Muscle of back (tissue), 11 donors: ENCODE data around the gene RTKN2. TPM values are rescaled to one million over a fixed set of nuclear protein-coding genes. Genes with fewer than 3 reads are reported as not detected.

Source experiments
- DNase-seq, 3 donors: peaks; one replicate each; pipeline versions ENCODE4 v3.0.0 to v3.0.0-alpha.2; 2013
- polyA plus RNA-seq, 10 donors: library from polyadenylated mRNA; unstranded; fragments of 120-200 nt; gene quantifications; one replicate each; pipeline ENCODE4 v1.2.1, GENCODE V29; 2013; ENCODE audit not compliant: insufficient read length in 10 of 10

The RTKN2 gene
- polyA plus RNA-seq, 10 donors = 2.9 to 5.9 (median 4.6) TPM

DNA sequence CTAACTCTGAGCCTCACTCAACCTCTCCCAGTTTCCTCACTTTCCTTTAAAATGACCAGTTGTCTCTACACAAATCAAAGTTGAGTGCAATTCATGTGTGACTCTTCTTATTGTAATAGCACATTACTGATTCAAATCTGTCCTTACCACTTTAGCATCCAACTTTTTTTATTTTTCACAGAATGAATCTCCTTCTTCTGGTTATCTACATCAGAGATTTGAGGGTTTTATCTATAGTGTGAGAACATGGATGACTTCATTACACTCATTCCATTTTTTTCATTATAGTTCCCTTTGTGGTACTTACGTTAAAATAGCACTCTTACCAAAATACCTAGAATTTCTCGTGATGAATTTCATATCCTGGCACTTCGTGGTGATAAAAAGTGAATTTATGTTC, 43.3 kb downstream of the RTKN2 start:
- DNase-seq = no peak

DNA sequence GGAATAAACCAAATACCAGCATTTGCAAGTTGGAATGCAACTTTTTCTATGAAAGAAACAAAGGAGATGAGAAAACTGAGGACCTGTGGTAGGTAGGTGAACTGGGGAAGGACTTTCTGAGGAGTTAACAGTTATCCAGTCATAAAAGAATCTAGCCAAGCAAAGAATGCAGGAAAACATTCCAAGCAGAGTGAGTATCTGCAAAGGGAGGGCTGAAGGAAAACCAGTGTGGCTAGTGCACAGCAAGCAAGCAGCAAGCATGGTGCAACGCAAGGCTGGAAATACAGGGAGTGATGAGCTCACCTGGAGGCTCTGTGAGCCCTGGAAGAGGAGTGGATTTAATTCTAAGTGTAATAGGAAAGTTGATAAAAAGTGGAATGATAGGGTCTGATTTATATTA, 44.0 kb downstream of the RTKN2 start:
- peak in 1 of 3 donors; percentile 53 for DNase-seq

DNA sequence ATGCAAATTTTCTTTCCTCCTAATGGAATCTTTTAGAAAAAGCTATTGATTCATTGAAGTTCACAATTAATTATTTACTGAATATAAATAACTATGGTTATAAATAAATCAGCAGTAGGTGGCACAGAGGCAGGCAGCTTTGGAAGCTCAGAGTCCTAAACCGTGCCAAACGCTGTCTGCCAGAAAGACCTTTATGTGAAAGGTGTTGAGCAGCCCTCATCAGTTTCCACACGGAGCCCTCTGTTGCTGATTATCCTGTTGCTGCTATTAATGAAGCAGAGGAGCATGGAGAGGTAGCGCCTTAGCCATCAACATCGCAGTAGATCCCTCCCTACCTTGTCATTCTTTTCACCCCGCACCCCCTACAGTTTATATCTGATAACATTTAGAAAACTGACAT, 51.0 kb downstream of the RTKN2 start:
- DNase-seq = no peak

DNA sequence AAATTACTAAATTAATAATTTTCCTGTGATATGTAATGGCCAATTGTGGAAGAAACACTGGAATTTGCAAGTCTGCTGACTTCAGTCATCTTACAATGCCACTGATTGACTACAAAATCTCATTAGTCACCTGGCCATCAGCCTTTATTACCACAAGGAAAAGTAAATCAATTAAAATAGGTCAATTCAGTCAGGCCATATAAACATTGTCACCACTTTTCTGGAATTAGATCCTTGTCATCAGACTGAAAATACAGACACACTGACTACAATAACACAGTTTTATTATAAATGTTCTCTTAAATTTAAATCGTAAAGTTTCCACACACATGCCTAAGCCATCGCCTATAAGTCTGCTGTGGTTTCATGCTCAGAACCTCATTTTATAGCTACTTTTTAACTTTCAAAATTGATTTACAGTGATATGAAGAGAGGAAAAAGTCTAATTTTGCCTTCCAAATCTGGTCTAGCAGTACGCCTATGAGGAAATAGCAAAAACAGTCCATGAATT, 54.2 kb downstream of the RTKN2 start:
- DNase-seq = no peak

DNA sequence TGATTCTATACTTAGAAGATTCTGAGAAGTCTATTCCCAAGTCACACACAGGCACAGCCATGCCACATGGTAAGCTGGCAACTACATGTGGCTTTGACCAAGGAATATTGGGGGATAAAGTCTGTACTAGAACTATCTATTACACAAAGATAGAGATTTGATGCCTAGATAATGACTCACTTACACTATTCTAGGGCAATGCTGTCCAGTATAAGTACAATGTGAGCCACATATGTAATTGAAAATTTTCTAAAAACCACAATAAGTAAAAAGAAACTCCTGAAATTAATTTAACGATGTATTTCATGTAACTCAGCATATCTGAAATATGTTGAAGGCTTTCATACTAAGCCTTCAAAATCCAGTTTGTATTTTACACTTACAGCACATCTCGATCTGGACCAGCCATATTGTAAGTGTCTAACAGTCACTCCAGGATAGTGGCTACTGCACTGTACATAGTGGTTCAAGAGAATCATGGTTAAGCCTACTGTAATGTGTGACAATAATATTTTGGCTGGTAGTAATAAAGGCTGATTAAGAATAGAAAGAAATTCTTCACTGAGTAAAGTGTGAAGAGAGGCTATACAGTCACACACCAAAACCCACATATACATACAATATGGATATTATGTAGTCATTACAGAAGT, 62.8 kb downstream of the RTKN2 start:
- no peak for DNase-seq

DNA sequence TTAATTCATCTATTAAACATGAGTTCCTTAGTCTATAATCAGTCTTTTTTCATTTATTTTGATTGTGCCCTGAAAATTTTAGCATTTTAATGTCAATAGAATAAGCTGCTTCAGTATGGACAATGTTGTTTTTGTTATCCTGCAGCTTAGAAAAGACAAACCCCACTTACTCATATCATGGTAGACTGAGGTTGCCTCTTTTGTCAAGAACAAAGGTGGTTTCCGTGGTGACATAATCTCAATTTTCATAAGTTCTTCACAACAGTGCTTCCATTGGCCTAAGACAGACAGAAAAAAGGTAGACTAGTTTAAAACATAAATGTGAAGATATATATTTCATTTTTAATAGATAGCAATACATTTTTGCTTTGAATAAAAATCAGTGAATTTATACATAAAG, 69.1 kb downstream of the RTKN2 start:
- no peak for DNase-seq

DNA sequence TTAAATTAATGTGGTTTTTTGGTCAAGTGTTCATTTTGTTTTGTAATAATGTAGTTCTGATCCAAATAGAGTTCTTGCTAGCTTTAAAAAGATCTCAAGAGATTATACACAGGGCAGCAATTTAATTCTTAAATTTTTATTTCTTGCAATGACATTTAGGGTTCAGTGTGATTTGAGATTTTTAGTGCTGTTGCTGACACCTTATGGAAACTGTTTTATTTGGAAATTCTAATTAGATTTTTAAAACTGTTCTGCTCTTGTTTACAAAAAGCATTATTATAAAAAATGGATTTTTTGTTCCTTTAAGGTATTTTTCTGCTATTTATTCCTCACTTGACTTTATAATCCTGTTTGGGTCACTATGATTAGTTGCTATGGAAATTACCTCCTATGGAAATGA, 72.1 kb downstream of the RTKN2 start:
- no peak for DNase-seq

DNA sequence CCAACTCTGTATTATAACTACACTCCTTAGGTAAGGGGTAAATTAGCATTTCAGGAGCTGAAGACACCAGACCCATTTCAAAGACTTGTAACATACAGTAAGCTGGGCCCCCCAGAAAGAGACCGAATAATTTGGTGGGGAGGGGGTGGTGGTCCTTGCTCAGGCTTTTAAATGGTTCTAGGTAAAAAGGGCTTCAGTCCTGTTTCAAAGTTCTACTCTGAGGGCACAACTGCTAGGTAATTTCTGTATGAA, 73.0 kb downstream of the RTKN2 start:
- no peak for DNase-seq

DNA sequence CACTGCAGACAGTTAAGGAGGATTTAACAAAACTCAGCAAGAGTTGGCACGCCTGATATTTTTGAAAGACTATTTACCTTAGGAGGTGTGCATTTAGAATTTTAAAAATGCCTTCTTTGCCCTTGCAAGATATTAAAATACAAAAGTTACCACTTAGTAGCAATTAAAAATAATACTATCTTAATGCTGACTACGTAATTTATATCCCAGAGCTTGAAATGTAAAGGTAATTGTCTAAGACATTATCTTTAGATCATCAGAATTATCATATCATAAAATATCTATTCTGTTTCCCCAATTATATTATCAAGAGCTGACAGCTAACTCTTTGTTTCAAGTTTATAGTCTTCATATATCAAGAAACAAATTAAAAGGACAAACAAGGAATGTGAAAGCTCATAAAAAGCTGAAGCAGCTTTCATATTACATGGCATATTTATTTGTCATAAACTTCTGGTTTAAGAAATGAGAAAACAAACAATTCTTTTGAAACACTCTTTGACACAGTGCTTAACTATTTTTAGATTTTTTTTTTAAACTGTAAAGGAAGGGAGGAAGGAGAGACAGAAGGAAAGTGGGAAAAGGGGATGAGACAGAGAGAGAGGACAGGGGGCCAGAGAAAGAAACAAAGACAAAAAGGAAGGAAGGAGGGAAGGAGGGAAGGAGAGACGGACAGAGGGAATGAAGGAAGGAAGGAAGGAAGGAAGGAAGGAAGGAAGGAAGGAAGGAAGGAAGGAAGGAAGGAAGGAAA, 73.5 kb downstream of the RTKN2 start:
- DNase-seq = no peak

DNA sequence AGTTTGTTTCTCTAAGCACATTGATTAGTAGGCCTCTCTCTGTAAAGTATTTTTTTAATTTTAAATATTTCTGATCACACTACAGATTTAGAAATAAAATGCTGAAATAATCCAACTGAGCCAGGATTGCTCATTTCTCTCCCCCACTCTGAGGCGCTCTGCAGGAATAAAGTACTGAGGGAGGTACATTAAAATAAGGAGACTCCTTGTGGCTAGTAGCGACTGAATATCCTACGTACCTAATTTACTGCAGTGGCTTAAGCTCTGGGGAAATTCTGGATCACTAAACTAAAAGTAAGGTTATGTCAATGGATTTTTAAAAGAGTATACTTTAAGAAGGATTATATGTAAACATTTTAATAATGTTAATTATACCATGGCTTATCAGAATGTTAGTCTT, 75.2 kb downstream of the RTKN2 start:
- DNase-seq = no peak

DNA sequence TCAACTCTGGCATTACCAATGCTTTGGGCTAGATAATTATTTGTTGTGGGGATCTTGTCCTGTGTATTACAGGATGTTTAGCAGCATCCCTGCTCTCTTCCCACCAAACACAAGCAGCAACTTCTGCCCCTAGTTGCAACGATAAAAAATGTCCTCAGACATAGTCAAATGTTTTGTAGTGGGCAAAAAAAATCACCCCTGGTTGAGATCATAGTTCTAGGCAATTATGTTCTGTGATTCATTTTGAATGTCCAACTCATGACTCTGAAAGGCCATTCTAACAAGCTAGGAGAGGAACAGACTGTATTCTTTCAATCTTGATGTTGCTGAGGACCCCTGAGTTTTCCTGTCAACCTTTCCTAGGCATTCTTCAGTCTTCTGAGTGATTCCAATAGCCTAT, 79.5 kb downstream of the RTKN2 start:
- no peak for DNase-seq

DNA sequence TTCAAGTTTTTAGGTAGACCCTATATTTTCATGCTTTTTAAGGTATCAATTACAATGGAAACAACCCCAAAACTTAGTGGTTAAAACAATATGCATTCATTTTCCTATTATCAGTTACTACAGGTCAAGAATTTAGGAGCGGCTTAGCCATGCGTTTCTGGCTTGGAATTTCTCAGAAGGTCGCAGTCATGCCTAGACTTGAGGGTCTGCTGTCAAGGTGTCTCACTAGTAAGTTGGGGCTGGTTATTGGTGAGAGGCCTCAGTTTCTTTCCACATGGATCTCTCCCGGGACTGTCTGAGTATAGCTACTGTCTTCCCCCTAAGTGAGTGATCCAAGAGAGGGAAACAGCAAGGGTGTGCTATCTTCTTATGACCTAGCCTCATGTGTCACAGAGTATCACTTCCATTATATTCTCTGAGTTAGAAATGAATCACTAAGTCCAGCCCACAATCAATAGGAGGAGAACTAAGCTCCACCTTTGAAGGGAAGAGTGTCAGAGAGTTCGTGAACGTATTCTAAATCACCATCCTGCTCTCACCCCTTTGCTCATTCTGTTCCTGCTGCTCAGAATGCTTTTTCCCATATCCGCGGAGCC, 80.5 kb downstream of the RTKN2 start:
- no peak for DNase-seq

DNA sequence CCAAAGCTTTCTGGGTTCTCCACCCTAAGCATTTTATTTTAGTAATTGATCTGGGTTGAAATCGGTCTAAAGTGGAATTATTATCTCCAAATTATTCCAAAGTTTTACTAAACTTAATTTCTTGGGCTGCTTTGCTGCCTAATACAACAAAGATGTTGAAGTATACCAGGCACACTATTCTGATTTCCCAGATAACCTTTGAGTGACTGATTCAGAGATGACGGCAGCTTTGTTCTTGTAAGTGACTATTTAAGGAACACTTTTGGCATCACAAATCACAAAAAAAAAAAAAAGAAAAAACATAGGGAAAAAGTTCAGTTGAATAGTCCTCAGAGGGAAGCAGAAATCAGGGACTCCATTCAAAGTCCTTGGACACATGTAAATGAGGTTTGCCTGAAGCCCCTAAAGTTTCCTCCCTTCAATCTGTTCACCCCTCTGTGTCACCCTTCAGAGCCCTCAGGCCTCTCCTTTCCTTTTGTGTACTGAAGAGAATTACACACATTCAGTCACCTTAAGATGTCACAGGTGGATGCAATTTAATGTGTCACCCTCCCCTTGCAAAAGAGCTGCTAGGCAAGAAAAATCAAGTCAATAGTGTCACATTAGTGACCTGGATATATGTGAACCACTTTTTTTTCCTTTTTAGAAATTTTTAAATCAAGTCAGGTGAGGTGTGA, 81.5 kb downstream of the RTKN2 start:
- no peak for DNase-seq

DNA sequence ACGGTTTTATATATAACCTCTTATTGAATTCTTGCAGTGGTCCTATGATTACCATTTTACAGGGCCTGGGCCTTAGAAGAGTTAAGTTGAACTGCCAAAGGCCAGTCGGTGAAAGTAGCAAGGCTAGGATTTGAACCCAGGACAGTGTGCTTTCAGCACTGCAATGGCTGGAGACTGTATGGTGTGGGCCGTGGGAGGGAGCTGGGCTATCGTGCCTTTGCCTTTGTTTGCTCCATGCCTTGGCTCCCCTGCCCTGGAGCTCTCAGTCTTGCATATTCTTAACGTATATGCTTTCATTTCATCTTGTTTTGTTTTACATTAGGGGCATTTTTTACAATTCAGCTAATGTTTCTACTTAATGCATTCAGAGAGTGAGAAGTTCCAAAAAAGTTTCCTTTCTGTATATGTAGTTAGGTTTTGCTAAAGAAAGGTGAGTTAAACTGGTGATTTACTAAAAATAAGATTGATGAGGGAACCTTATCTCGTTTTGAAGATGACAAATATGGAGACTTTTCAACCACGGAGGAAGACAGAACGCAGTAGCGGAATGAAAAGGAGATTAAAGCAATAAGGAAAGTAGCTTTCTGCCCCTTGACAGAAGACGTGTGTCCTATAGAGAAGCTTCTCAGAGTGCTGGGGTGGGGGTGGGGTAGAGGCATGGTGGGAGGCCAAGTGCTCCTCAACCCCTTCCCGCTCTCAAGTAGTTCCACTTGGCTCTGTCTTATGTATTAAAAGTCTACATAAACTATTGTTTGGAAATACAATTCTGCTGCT, 82.5 kb downstream of the RTKN2 start:
- DNase-seq = no peak

DNA sequence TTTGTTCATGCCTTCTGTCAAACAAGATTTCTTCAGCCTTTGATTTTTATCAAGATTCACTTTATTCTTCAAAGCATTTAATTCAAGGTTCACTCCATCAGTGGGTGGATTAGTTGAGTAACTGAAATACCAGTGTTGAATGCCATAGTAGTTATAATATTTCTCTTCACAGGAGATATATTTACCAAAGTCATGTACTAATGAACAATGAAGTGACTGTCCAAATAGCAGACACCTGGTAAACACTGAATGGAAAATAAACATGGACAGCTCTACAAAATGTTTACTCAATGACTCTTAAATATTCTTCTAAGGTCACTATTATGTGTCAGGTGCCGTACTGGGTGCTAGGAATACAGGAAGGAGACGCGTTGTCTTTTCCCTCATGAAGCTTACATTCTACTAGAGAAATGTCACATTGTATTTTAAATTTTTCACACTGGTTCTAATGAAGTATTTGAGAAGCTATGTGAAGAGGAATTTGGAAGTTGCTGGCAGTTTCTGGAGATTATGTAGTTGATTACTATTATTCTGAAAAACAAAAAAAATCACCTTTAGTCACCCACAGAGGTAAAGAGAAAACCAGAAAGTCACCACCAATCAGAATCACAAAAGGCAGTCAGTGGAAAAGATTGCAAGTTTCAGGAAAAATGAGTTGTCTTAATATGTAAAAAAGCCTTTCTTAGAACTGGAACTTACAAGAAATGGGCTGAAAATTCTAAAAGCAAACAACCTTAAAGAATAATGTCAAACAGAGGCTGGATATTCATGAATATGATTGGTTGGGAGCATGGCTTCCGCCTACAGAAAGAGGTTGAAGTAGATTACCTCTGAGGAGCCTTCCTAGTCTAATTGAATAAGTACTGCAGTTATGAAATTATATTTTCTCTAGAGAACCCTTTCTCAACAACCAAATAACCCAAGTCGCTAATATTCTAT, 84.5 kb downstream of the RTKN2 start:
- no peak for DNase-seq

DNA sequence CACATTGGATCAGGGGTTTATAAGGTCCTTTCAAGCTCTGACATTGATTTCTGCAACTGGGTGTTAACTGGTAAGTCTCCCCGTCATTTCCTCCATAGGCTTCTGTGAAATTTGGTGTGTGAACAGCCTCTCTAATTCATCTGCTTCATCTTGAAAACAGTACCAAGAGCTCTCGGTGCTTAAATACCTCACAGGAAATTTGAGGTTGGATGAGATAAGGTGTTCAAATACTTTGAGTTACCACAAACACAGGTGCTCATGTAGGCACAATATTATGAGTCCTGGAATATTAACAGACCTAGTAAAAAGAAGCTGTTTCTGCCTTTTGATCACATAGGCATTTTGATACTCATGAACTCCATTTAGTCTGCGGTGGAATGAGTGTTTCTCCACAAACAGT, 85.2 kb downstream of the RTKN2 start:
- no peak for DNase-seq

DNA sequence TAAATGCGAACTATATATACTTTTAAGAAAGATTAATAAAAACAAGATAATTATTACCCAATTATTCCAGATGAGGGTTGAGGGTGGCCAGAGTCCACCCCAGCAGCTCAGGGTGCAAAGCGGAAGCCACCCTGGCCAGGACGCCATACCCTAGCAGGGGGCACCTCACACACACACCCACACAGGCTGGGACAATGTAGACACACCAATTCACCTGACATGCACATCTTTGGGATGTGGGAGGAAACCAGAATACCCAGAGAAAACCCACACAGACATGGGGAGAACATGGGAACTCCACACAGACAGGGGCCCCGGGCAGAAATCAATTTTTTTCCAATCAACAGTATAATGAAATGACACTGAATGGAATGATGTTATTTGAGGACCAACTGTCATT, 86.0 kb downstream of the RTKN2 start:
- DNase-seq = no peak

DNA sequence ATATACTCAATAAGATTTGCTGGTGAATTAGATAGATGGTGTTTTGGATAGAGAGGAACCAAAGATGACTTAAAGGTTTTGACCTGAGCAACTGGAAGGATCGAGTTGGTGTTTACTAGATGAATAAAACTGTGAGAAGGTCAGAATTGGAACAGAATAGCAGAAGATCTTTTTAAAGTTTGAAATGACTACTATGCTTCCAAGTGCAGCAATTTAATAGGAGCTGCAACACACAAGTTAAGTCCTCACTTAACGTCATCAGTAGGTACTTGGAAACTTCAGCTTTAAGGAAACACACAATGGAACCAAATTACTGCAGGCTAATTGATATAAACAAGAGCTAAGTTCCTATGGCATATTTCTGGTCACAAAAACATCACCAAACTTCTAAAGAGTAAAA, 86.5 kb downstream of the RTKN2 start:
- no peak for DNase-seq

DNA sequence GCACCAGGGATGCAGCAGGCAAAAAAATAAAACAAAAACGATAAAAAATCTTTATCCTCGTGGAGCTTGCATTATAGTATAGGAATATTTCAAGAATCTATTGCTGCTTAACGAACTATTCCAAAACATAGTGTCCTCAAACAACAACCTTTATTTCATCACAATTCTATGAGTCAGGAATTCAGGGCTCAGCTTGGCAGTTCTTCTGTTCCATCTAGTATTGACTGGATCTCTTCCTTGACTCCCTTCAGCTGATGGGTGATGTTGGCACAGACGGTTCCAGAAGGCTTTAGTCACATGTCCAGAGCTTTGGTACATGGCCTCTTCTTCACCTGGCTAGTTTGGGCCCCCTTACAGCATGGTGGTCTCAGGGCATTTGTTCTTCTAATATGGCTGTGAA, 88.0 kb downstream of the RTKN2 start:
- no peak for DNase-seq

DNA sequence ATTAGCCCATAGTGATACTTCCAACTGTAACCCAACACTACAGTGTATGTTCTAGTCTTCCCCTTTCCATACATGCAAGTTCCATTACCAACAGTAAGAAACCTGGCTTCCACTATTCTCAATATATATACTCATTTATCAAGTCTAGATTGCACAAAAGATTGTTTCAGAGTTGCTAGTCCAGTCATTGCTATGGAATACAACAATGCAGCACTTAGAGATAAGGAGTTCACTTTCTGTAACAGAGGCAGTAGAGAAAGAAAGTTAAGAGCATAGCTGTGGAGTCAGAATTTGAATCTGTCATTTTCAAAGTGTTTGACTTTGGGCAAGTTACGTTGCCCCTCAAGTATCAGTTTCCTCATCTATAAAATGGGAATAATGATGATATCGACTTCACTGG, 90.1 kb downstream of the RTKN2 start:
- no peak for DNase-seq

DNA sequence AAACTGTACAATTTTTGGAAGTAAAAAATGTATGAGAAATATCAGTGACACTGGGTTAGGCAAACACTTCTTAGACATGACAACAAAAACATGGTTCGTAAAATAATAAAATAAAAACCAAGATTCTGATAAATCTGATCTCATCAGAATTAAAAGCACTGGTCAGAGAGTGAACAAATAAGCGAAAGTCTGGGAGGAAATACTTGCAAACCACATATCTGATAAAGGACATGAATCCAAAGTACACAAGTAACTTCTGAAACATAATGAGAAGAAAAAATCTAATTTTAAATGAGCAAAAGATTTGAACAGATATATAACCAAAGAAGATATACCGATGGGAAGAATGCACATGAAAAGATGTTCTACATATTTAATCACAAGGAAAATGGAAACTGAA, 91.5 kb downstream of the RTKN2 start:
- no peak for DNase-seq
